Activated CD4-positive, alpha-beta T cell treated with anti-CD3 and anti-CD28 coated beads for 48 hours (primary cell): ENCODE data around the gene SERF1B.
"Not testable (repeated sequence)": the region's sequence is repeated elsewhere in the genome, so short reads cannot be mapped to it uniquely, and the experiment has no call there.

Source experiments
- DNase-seq: peaks from one replicate; pipeline ENCODE4 v3.0.0-alpha.2; 2020

SERF1B gene

GRCh38 chr5:70025106-70025844 lies at the start of gene SERF1B:
SERF1B (plus strand) TSS chr5:70025251; CDS start chr5:70025452, 201 bp downstream.
- not testable (repeated sequence) for DNase-seq

GRCh38 chr5:69991713-69992112 lies 33.3 kb upstream of the SERF1B start:
- not testable (repeated sequence) for DNase-seq

- DNase-seq, result not testable (repeated sequence)
Observed at GRCh38 chr5:69995535-69995934, 29.5 kb upstream of the SERF1B start.

GRCh38 chr5:70020660-70021059 lies 4.4 kb upstream of the SERF1B start:
- not testable (repeated sequence) for DNase-seq

- not testable (repeated sequence) for DNase-seq
Observed at GRCh38 chr5:70025845-70026145, 744 bp downstream of the SERF1B start.

- not testable (repeated sequence) for DNase-seq
Observed at GRCh38 chr5:70031204-70031603, 6.2 kb downstream of the SERF1B start.

GRCh38 chr5:70041411-70041810 lies 16.4 kb downstream of the SERF1B start:
- DNase-seq, result not testable (repeated sequence)

GRCh38 chr5:70049790-70050142 lies 24.7 kb downstream of the SERF1B start:
- DNase-seq, result not testable (repeated sequence)

- DNase-seq, result not testable (repeated sequence)
Observed at GRCh38 chr5:70056289-70056942, 31.4 kb downstream of the SERF1B start.

- DNase-seq, result not testable (repeated sequence)
Observed at GRCh38 chr5:70057140-70057539, 32.1 kb downstream of the SERF1B start.

GRCh38 chr5:70077632-70078031 lies 52.6 kb downstream of the SERF1B start:
- DNase-seq, result not testable (repeated sequence)

GRCh38 chr5:70088907-70089464 lies 63.9 kb downstream of the SERF1B start:
- not testable (repeated sequence) for DNase-seq

- DNase-seq, result not testable (repeated sequence)
Observed at GRCh38 chr5:70091776-70092175, 66.7 kb downstream of the SERF1B start.
